ENCODE measurements around the gene SUGP1.

Gene SUGP1

DNA sequence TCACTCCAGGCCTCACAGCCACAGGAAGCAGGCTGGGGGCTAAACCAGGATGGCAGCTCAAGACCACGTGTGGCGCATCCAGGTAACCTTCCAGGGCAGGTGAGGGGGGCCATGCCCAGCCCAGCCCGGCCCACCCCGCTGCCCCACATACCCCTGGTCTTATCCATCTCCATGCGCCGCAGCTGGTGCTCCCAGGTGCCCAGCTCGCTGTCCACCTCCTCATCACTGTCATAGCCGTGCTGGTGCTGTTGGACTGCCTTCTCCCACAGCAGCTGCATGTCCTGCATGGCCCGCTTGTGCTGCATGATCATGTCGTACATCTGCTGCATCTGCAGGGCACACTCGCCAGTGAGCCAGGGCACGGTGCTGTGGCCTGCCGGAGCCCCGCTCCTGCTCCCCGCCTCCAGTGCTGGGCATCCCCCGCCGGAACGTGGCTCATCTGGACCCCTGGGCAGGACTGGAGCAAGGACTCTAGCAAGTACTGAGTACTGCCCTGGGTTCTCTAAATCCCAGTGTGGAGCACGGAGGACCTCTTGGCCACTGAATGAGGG lies 41.2 kb downstream of the SUGP1 start:
- WGBS, 2 experiments: 96 to 97% methylated on average over 19 of the region's 19 CpGs
- Histone ChIP-seq H3K4me1 (ENCODE audit: control insufficient read depth, insufficient read depth, low read length) (no peaks in the 10 kb centered on the region), H3K9me3 (ENCODE audit: control insufficient read depth, low read length) (no peaks in the 10 kb centered on the region), H3K27ac (ENCODE audit: insufficient read depth, low read depth, low read length, poor library complexity, severe bottlenecking) (no peak overlapping the region), H3K27me3 (ENCODE audit: control insufficient read depth, insufficient read depth, low read length, poor library complexity, severe bottlenecking) (no peaks in the 10 kb centered on the region), H3K36me3 (ENCODE audit: control insufficient read depth, insufficient read depth, low read length) (peaks cover 26% of the 10 kb centered on the region), H3K4me3 (ENCODE audit: insufficient read depth, low read depth, low read length) (no peak overlapping the region)

- no peaks in the 10 kb centered on the region for H3K4me1 ChIP-seq (ENCODE audit: control insufficient read depth, insufficient read depth, low read length)
- WGBS, 2 experiments: 93 to 94% methylated on average over 7 of the region's 7 CpGs
- H3K9me3 ChIP-seq (ENCODE audit: control insufficient read depth, low read length): no peaks in the 10 kb centered on the region
- no peak overlapping the region for H3K4me3 ChIP-seq (ENCODE audit: insufficient read depth, low read depth, low read length)
- no peak overlapping the region for H3K27ac ChIP-seq (ENCODE audit: insufficient read depth, low read depth, low read length, poor library complexity, severe bottlenecking)
- no peaks in the 10 kb centered on the region for H3K27me3 ChIP-seq (ENCODE audit: control insufficient read depth, insufficient read depth, low read length, poor library complexity, severe bottlenecking)
- H3K36me3 ChIP-seq (ENCODE audit: control insufficient read depth, insufficient read depth, low read length): peaks cover 21% of the 10 kb centered on the region
These were observed 42.0 kb downstream of the SUGP1 start for GRCh38 chr19:19278315-19278714.

- no peaks in the 10 kb centered on the region for H3K4me1 ChIP-seq (ENCODE audit: control insufficient read depth, insufficient read depth, low read length)
- no peak overlapping the region for H3K4me3 ChIP-seq (ENCODE audit: insufficient read depth, low read depth, low read length)
- H3K36me3 ChIP-seq (ENCODE audit: control insufficient read depth, insufficient read depth, low read length): peaks cover 21% of the 10 kb centered on the region
- H3K27ac ChIP-seq (ENCODE audit: insufficient read depth, low read depth, low read length, poor library complexity, severe bottlenecking): no peak overlapping the region
- no peaks in the 10 kb centered on the region for H3K27me3 ChIP-seq (ENCODE audit: control insufficient read depth, insufficient read depth, low read length, poor library complexity, severe bottlenecking)
- H3K9me3 ChIP-seq (ENCODE audit: control insufficient read depth, low read length): no peaks in the 10 kb centered on the region
- WGBS, 2 experiments: 95 to 96% methylated on average over 20 of the region's 20 CpGs
These were observed 43.5 kb downstream of the SUGP1 start for GRCh38 chr19:19276851-19277250.

- no peak overlapping the region for H3K4me3 ChIP-seq (ENCODE audit: insufficient read depth, low read depth, low read length)
- WGBS, 2 experiments: 96 to 97% methylated on average over 12 of the region's 12 CpGs
- H3K27me3 ChIP-seq (ENCODE audit: control insufficient read depth, insufficient read depth, low read length, poor library complexity, severe bottlenecking): no peaks in the 10 kb centered on the region
- H3K27ac ChIP-seq (ENCODE audit: insufficient read depth, low read depth, low read length, poor library complexity, severe bottlenecking): no peak overlapping the region
- H3K36me3 ChIP-seq (ENCODE audit: control insufficient read depth, insufficient read depth, low read length): peaks cover 21% of the 10 kb centered on the region
- H3K4me1 ChIP-seq (ENCODE audit: control insufficient read depth, insufficient read depth, low read length): no peaks in the 10 kb centered on the region
- no peaks in the 10 kb centered on the region for H3K9me3 ChIP-seq (ENCODE audit: control insufficient read depth, low read length)
These were observed 43.9 kb downstream of the SUGP1 start for GRCh38 chr19:19276386-19276785.

GRCh38 chr19:19274716-19275565 lies 45.4 kb downstream of the SUGP1 start:
- peaks cover 16% of the 10 kb centered on the region for H3K36me3 ChIP-seq (ENCODE audit: control insufficient read depth, insufficient read depth, low read length)

DNA sequence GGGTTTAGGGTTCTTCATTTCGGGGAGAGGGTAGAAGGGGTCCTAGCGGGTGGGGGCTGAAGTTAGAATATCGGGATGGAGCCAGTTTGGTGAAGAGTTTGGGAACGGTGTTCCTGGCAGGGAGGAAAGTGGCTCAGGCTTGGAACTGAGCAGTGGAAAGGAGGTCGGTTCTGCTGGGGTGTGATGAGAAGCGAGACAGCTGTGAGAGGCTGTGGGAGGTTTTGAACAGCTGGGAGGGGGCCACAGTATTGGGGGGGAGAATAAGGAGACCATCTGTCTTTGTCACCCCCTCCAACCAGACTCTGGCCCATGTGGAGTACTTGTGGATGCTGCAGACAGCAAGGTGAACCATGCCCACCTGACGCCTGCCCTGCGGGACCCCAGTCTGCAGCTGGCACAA lies 46.2 kb downstream of the SUGP1 start:
- no peak overlapping the region for H3K4me3 ChIP-seq (ENCODE audit: insufficient read depth, low read depth, low read length)
- H3K27ac ChIP-seq (ENCODE audit: insufficient read depth, low read depth, low read length, poor library complexity, severe bottlenecking): no peak overlapping the region
- H3K36me3 ChIP-seq (ENCODE audit: control insufficient read depth, insufficient read depth, low read length): peaks cover 16% of the 10 kb centered on the region
- H3K9me3 ChIP-seq (ENCODE audit: control insufficient read depth, low read length): no peaks in the 10 kb centered on the region
- WGBS, 2 experiments: 88 to 92% methylated on average over 8 of the region's 8 CpGs
- no peaks in the 10 kb centered on the region for H3K4me1 ChIP-seq (ENCODE audit: control insufficient read depth, insufficient read depth, low read length)
- no peaks in the 10 kb centered on the region for H3K27me3 ChIP-seq (ENCODE audit: control insufficient read depth, insufficient read depth, low read length, poor library complexity, severe bottlenecking)

More at GRCh38 chr19:19274716-19275565, 45.4 kb downstream of the SUGP1 start:
- no peak overlapping the region for H3K4me3 ChIP-seq (ENCODE audit: insufficient read depth, low read depth, low read length)
- no peaks in the 10 kb centered on the region for H3K27me3 ChIP-seq (ENCODE audit: control insufficient read depth, insufficient read depth, low read length, poor library complexity, severe bottlenecking)
- H3K4me1 ChIP-seq (ENCODE audit: control insufficient read depth, insufficient read depth, low read length): no peaks in the 10 kb centered on the region
- no peak overlapping the region for H3K27ac ChIP-seq (ENCODE audit: insufficient read depth, low read depth, low read length, poor library complexity, severe bottlenecking)
- 94 to 95% methylated on average over 9 of the region's 9 CpGs for WGBS, 2 experiments
- H3K9me3 ChIP-seq (ENCODE audit: control insufficient read depth, low read length): no peaks in the 10 kb centered on the region

GRCh38 chr19:19271828-19272599 lies 48.3 kb downstream of the SUGP1 start:
- 92 to 94% methylated on average over 8 of the region's 8 CpGs for WGBS, 2 experiments
- no peaks in the 10 kb centered on the region for H3K27me3 ChIP-seq (ENCODE audit: control insufficient read depth, insufficient read depth, low read length, poor library complexity, severe bottlenecking)
- H3K4me1 ChIP-seq (ENCODE audit: control insufficient read depth, insufficient read depth, low read length): no peaks in the 10 kb centered on the region
- H3K4me3 ChIP-seq (ENCODE audit: insufficient read depth, low read depth, low read length): peak overlapping the region; percentile 33
- peaks cover 9% of the 10 kb centered on the region for H3K36me3 ChIP-seq (ENCODE audit: control insufficient read depth, insufficient read depth, low read length)
- no peaks in the 10 kb centered on the region for H3K9me3 ChIP-seq (ENCODE audit: control insufficient read depth, low read length)
- H3K27ac ChIP-seq (ENCODE audit: insufficient read depth, low read depth, low read length, poor library complexity, severe bottlenecking): no peak overlapping the region

GRCh38 chr19:19270749-19271571 lies 49.3 kb downstream of the SUGP1 start:
- H3K36me3 ChIP-seq (ENCODE audit: control insufficient read depth, insufficient read depth, low read length): peaks cover 4% of the 10 kb centered on the region
- no peak overlapping the region for H3K4me3 ChIP-seq (ENCODE audit: insufficient read depth, low read depth, low read length)
- WGBS, 2 experiments: 94 to 96% methylated on average over 8 of the region's 8 CpGs
- no peaks in the 10 kb centered on the region for H3K4me1 ChIP-seq (ENCODE audit: control insufficient read depth, insufficient read depth, low read length)
- H3K27me3 ChIP-seq (ENCODE audit: control insufficient read depth, insufficient read depth, low read length, poor library complexity, severe bottlenecking): no peaks in the 10 kb centered on the region
- no peaks in the 10 kb centered on the region for H3K9me3 ChIP-seq (ENCODE audit: control insufficient read depth, low read length)
- no peak overlapping the region for H3K27ac ChIP-seq (ENCODE audit: insufficient read depth, low read depth, low read length, poor library complexity, severe bottlenecking)

GRCh38 chr19:19269952-19270694 lies 50.2 kb downstream of the SUGP1 start:
- Histone ChIP-seq H3K27me3 (ENCODE audit: control insufficient read depth, insufficient read depth, low read length, poor library complexity, severe bottlenecking) (no peaks in the 10 kb centered on the region), H3K27ac (ENCODE audit: insufficient read depth, low read depth, low read length, poor library complexity, severe bottlenecking) (no peak overlapping the region), H3K4me3 (ENCODE audit: insufficient read depth, low read depth, low read length) (no peak overlapping the region), H3K36me3 (ENCODE audit: control insufficient read depth, insufficient read depth, low read length) (no peaks in the 10 kb centered on the region), H3K9me3 (ENCODE audit: control insufficient read depth, low read length) (no peaks in the 10 kb centered on the region), H3K4me1 (ENCODE audit: control insufficient read depth, insufficient read depth, low read length) (no peaks in the 10 kb centered on the region)
- WGBS, 2 experiments: 78 to 79% methylated on average over 18 of the region's 18 CpGs

Measured in ectodermal cell (in vitro differentiated cells).